Stimulated activated CD8-positive, alpha-beta memory T cell treated with anti-CD3 and anti-CD28 coated beads, Interleukin-4, amount 100 ng/mL, for 1 hour (primary cell): ENCODE measurements around the gene ABCA8.

Experiments used
- DNase-seq, 2 donors: peaks; one replicate each; pipeline ENCODE4 v3.0.0-alpha.2; 2020; ENCODE audit warnings: low read depth in 2 of 2, low spot score in 1 of 2

The ABCA8 gene

GRCh38 chr17:68870976-68871375 lies 84.2 kb downstream of the ABCA8 start:
- no peak for DNase-seq

DNA sequence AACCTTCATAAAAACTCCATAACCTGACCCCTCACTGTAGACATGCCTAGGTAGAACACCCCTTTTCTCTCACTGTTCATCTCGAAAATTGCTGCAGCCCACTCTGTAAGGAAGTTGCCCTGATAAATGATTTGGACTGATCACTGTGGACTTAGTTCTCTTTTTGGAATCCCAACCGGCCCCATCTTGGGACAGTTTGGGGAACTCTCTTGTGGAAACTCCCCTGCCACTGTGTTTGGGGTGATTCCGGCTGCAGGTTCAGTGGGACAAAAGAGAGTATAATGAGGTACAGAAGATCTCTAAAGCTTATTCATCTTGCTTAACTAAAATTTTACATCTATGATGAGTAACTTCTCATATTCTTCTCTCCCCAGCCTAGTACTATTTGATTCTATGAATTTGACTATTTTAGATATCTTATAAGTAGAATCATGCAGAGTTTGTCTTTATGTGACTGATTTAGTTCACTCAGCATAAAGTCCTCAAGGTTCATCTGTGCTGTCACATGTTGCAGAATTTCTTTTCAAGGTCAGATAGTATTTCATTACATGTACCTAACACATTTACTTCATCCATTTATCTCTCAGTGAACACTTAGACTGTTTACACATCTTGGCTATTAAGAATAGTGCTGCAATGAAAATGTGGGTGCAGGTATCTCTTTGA lies 84.9 kb downstream of the ABCA8 start:
- DNase-seq, result no peak

DNA sequence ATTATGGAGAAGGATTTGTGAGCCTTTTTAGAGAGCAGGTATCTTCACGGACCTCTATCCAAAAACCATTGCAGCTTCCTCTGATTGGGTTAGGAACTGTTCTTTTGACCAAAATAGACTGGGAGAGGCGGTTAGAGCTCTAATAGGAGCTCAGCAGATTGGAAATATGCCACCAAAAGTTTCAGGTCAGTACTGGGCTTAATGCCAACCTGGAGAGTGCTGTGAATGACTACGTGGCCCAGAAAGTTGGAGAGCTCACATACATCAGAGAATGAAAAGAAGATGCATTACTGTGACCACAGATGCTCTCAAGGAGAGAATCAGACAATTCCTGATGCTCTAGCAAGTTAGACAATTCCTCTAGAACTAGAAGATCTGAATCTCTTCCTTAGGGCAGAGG lies 86.5 kb downstream of the ABCA8 start:
- no peak for DNase-seq

DNA sequence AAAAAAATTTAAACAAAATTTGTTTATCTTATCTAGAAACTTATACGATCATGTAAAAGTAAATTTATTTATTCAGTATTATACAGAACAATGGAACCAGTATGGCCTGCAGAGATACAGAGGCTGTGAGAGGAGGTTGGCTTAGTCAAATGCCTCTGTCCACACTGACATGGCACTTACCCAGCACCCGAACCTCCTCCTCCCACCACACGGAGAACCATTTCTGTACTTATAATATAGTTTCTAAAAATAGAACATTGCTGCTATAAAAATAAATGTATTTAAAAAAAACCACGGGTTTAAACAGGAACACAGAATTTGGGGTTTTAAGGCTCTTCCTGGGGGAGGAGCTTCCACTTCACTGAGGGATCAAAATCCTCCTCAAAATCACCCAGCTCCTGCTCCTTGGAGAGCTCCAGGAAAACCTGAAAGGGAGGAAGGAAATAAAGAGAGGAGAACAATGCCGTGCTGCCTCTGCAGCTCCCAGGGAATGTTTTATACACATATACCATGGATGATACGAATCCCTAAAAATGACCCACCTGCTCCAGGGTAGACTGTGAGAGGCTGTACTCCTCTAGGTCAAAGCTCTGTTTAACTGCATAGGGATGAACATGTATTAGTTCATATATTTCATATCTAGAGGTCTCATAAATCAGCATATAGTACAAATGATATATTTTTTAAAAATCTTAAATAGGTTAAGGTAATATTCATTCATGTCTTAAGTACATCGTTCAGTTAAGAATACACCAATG lies 87.3 kb downstream of the ABCA8 start:
- DNase-seq, result no peak

DNA sequence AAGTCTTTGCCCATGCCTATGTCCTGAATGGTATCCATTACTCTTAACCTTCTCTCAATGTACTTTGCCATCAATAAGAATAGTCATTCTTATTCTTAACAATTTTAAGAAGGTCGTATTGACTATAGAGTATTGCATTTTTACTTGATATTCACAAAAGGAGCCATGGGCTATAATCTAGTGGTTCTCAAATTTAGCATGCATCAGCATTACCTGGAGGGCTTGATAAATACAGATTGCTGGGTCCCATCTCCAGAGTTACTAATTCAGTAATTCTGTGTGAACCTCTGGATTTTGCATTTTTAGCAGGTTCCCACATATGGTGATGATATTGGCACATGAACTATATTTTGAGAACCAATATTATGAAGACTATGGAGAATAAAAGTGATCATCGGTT lies 89.6 kb downstream of the ABCA8 start:
- no peak for DNase-seq

- DNase-seq, result no peak
Observed at GRCh38 chr17:68863091-68863652, 92.0 kb downstream of the ABCA8 start.

DNA sequence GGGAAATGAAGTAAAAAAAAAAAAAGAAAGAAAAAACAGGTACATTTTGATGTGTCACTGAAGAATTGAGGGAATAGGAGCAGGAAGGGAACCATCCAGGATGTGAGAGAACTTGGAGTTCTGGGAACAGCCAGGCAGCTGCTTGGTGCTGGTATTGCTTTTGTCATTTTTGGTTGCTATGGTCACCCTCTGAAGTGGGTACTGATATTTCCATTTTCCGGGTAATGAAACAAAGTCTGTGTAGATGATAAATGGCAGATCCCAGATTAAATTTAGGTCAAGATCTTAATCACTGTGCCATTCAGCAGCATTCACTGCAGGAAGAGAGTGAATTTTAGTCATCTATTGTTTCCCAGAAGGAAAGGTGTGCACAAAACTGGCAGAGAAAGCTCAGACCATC lies 93.6 kb downstream of the ABCA8 start:
- no peak for DNase-seq

- no peak for DNase-seq
Observed at GRCh38 chr17:68860941-68861340, 94.3 kb downstream of the ABCA8 start.

GRCh38 chr17:68854452-68854851 lies 100.7 kb downstream of the ABCA8 start:
- no peak for DNase-seq

DNA sequence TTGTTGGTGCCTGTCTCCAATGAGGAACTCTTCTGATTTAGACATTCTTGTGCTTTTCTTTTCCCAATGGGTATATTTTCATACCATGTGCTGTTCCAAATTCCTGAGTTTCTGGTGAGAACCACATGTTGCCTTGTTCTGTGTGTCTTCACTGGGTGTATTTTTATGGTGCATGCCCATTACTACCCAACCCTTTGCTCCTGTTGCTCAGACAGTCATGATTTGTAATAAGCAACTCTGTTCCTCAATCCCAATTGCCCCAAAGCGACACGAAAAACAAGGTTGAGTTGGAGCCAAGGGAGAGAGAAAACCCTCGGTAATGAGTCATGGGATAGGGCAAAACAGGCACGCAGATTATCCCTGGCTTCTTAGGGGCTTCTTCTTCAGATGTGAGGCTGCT lies 101.8 kb downstream of the ABCA8 start:
- DNase-seq, result no peak

GRCh38 chr17:68853036-68853435 lies 102.2 kb downstream of the ABCA8 start:
- DNase-seq, result no peak

- no peak for DNase-seq
Observed at GRCh38 chr17:68851890-68852289, 103.3 kb downstream of the ABCA8 start.

GRCh38 chr17:68850749-68851510 lies 104.3 kb downstream of the ABCA8 start:
- DNase-seq, result no peak

GRCh38 chr17:68849673-68850610 lies 105.2 kb downstream of the ABCA8 start:
- no peak for DNase-seq

DNA sequence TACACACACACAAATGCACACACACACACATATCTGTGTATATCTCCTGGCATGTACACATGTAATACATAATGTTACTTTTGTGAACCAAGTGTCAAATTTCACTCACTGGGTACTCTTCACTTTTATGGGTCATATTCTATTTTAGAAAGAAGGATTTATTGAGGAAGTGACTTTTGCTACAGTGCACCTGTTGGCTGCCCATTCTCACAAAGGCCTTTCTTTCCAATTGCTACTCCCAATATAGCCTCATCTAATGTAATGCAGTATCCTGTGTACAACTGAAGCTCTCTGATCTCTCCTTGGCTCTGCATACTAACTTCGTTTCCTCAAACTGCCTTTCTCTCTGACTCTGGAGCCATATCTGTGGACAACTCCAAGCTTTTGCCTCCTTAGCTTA lies 107.5 kb downstream of the ABCA8 start:
- no peak for DNase-seq

DNA sequence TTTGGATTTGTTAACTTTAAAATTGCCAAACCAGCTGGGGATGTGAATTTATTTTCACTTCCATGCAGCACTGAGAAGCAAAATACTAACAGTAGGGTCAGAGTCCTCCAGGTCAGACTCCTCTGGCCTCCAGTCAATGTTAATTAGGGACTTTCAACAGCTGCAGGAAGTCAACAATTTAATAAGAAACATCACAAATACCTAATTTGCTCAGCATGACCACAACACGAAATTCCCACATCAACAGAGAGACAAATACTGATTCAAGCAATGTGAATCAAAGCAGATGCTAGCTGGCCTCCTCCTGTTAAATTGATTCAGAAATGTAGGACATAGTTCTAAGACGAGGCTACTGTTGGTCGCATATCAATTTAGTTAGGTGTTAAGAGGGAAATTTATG lies 111.7 kb downstream of the ABCA8 start:
- DNase-seq, result no peak

DNA sequence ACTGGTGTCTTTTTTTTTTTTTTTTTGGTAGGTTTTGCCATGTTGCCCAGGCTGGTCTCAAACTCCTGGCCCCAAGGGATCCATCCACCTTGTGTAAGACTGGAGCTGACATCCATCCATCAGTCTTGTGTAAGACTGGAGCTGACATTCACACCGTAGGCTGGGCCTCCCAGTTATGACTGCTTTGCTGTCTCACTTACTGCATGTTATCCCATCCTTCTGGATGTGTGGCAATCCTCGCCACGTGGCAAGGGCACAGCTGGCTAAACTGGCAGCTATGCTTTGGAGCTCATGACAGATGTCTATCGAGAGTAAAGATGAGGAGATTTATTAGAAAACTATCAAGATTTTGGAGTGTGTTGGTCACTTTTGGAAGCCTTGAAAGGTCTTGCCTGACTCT lies 115.1 kb downstream of the ABCA8 start:
- no peak for DNase-seq

GRCh38 chr17:68835071-68835470 lies 120.1 kb downstream of the ABCA8 start:
- DNase-seq, result no peak

GRCh38 chr17:68834328-68834836 lies 120.8 kb downstream of the ABCA8 start:
- DNase-seq, result no peak

DNA sequence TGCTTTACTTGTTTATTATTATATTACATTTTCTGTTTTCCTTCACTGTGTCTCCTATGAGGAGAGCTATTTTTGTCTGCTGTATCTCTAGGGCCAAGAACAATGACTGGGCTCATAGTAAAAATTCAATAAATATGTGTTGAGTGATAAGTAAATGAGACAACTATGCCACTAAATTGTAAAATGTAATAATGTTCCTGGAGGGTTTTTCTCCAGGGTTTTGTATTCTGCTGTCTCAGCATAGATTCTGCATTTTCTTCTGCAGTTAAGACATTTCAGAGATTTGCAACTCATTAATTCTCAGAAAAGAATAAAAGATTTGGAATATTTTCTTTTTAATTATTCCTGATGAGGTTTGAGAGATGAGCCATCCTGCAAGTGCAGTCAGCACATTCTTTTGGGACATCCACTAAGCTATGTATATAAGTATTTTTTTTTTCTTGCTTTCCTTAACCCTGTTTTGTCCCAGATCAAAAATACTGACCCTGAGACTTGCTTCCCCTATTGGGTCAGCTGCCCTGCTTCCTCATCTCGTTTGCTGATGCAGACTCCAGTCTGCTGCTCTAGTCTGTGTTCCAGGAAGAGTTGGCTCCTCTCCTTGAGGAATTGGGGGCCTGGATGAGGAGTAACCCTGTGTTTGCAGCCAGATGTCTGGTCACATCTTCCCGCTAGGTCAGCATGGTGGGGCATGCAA lies 122.9 kb downstream of the ABCA8 start:
- no peak for DNase-seq
